IMR-90 (cell line): ENCODE results near the gene PRSS33. TPM values are rescaled to one million over a fixed set of nuclear protein-coding genes. Genes with fewer than 3 reads are reported as not detected.

Source experiments
- ATAC-seq: fragments of 200-7000 bp; cut with Tn5 transposase; 2 replicates; pipeline ENCODE4 v1.9.1; 2020; ENCODE audit warnings: low read depth, mild to moderate bottlenecking, moderate library complexity
- BruUV-seq: library from RNA; stranded (reverse); fragments of 400-500 nt; replicated peaks from 2 replicates; lab custom pipeline; 2021; lab: Mats Ljungman, UMichigan
- CTCF ChIA-PET: fragments of 300-600 bp; formaldehyde crosslinking; extraction: SDS; loops from one replicate; lab custom pipeline; 2021; ENCODE audit warnings: antibody characterized with exemption; lab: Yijun Ruan, JAX
- POLR2A ChIA-PET: fragments of 300-600 bp; sonication (Branson Sonifier 250); formaldehyde crosslinking; loops from one replicate; lab custom pipeline; 2022; ENCODE audit warnings: antibody characterized with exemption; ENCODE audit not compliant: unreplicated experiment; lab: Charles Lee
- DNase-seq: peaks from one replicate; pipeline ENCODE4 v3.0.0; 2013
- H2AFZ ChIP-seq: replicated peaks from 2 replicates; pipeline ENCODE3; 2013; ENCODE audit warnings: low read length, mild to moderate bottlenecking; ENCODE audit not compliant: poor library complexity
- H2AK5ac ChIP-seq: 2 replicates; pipeline ENCODE4 v1.6.1; 2013; ENCODE audit warnings: low read depth, low read length, inconsistent platforms
- H2AK9ac ChIP-seq: replicated peaks from 2 replicates; pipeline ENCODE3; 2013; ENCODE audit warnings: mild to moderate bottlenecking, low read depth, low read length, moderate library complexity; ENCODE audit not compliant: poor library complexity
- H2BK120ac ChIP-seq: 2 replicates; pipeline ENCODE4 v1.6.1; 2013; ENCODE audit warnings: low read depth, low read length, inconsistent platforms
- H2BK15ac ChIP-seq: 3 replicates; pipeline ENCODE4 v1.6.1; 2013; ENCODE audit warnings: low read depth, low read length, inconsistent platforms
- H2BK20ac ChIP-seq: 2 replicates; pipeline ENCODE4 v1.6.1; 2013; ENCODE audit warnings: low read depth, mild to moderate bottlenecking, inconsistent platforms, low read length, moderate library complexity
- H2BK5ac ChIP-seq: 2 replicates; pipeline ENCODE4 v1.6.1; 2013; ENCODE audit warnings: mild to moderate bottlenecking, low read depth, low read length, inconsistent platforms; ENCODE audit not compliant: poor library complexity, severe bottlenecking
- H3K14ac ChIP-seq: replicated peaks from 2 replicates; pipeline ENCODE4 v1.6.1; 2013; ENCODE audit warnings: low read depth, low read length, inconsistent platforms
- H3K18ac ChIP-seq: 2 replicates; pipeline ENCODE4 v1.6.1; 2013; ENCODE audit warnings: low read depth, low read length, control low read depth
- H3K23ac ChIP-seq: 2 replicates; pipeline ENCODE4 v1.6.1; 2013; ENCODE audit warnings: low read depth, low read length, inconsistent platforms
- H3K27ac ChIP-seq: 2 replicates; pipeline ENCODE4 v1.5.1; 2013; ENCODE audit warnings: mild to moderate bottlenecking, control low read depth, low read length; ENCODE audit not compliant: insufficient read depth
- H3K27me3 ChIP-seq: 2 replicates; pipeline ENCODE4 v1.6.1; 2013; ENCODE audit warnings: low read length; ENCODE audit not compliant: control insufficient read depth, insufficient read depth
- H3K36me3 ChIP-seq: 2 replicates; pipeline ENCODE4 v1.6.1; 2013; ENCODE audit warnings: low read length, mixed read lengths; ENCODE audit not compliant: control insufficient read depth, insufficient read depth
- H3K4ac ChIP-seq: 2 replicates; pipeline ENCODE4 v1.6.1; 2013; ENCODE audit warnings: low read depth, low read length, inconsistent platforms
- H3K4me1 ChIP-seq: 2 replicates; pipeline ENCODE4 v1.6.1; 2013; ENCODE audit warnings: low read length, mixed read lengths; ENCODE audit not compliant: control insufficient read depth, insufficient read depth
- H3K4me2 ChIP-seq: 2 replicates; pipeline ENCODE4 v1.6.1; 2013; ENCODE audit warnings: low read depth, mild to moderate bottlenecking, control low read depth, low read length, moderate library complexity
- H3K4me3 ChIP-seq: 2 replicates; pipeline ENCODE4 v1.5.1; 2013; ENCODE audit warnings: low read depth, mild to moderate bottlenecking, control low read depth, low read length, moderate library complexity; ENCODE audit not compliant: insufficient read depth
- H3K56ac ChIP-seq: 2 replicates; pipeline ENCODE4 v1.6.1; 2013; ENCODE audit warnings: low read length, inconsistent platforms; ENCODE audit not compliant: insufficient read depth; ENCODE audit errors: extremely low read depth
- H3K79me1 ChIP-seq, 2 experiments: 2 replicates each; pipeline ENCODE4 v1.6.1; 2013; ENCODE audit warnings: low read length in 2 of 2, inconsistent platforms in 1 of 2, low read depth in 1 of 2
- H3K9ac ChIP-seq: 2 replicates; pipeline ENCODE4 v1.6.1; 2013; ENCODE audit warnings: low read depth, low read length, control low read depth
- H3K9me1 ChIP-seq: 2 replicates; pipeline ENCODE4 v1.6.1; 2013; ENCODE audit warnings: low read length, inconsistent platforms; ENCODE audit not compliant: insufficient read depth
- H3K9me3 ChIP-seq: 2 replicates; pipeline ENCODE4 v1.6.1; 2013; ENCODE audit warnings: low read length; ENCODE audit not compliant: control insufficient read depth, insufficient read depth
- H4K20me1 ChIP-seq: 2 replicates; pipeline ENCODE4 v1.6.1; 2013; ENCODE audit warnings: low read length, inconsistent platforms; ENCODE audit not compliant: insufficient read depth
- H4K5ac ChIP-seq: 2 replicates; pipeline ENCODE4 v1.6.1; 2013; ENCODE audit warnings: mild to moderate bottlenecking, low read depth, low read length, control low read depth
- H4K8ac ChIP-seq, 2 experiments: 2 replicates each; pipeline ENCODE4 v1.6.1; 2013; ENCODE audit warnings: low read depth in 2 of 2, low read length in 2 of 2, control low read depth in 1 of 2, inconsistent platforms in 1 of 2
- H4K91ac ChIP-seq: 2 replicates; pipeline ENCODE4 v1.6.1; 2013; ENCODE audit warnings: low read depth, low read length, inconsistent platforms; ENCODE audit not compliant: insufficient read depth
- BHLHE40 ChIP-seq: fragments of 150-350 bp; IDR thresholded peaks from 2 replicates; pipeline ENCODE4 v1.6.1; 2016; ENCODE audit warnings: mild to moderate bottlenecking, low read depth, low read length
- CEBPB ChIP-seq: IDR thresholded peaks from 2 replicates; pipeline ENCODE4 v1.6.1; 2012; ENCODE audit warnings: low read depth, low read length, improper control_type of control experiment
- CHD1 ChIP-seq: IDR thresholded peaks from 2 replicates; pipeline ENCODE4 v1.6.1; 2012; ENCODE audit warnings: low read depth, low read length, improper control_type of control experiment
- ELK1 ChIP-seq: fragments of 150-350 bp; IDR thresholded peaks from 2 replicates; pipeline ENCODE4 v1.6.1; 2016; ENCODE audit warnings: low read depth, mild to moderate bottlenecking, low read length, moderate library complexity, borderline replicate concordance
- MAFK ChIP-seq: IDR thresholded peaks from 2 replicates; pipeline ENCODE4 v1.6.1; 2012; ENCODE audit warnings: low read depth, low read length, improper control_type of control experiment
- MXI1 ChIP-seq: IDR thresholded peaks from 2 replicates; pipeline ENCODE4 v1.6.1; 2012; ENCODE audit warnings: low read depth, mild to moderate bottlenecking, low read length, moderate library complexity, borderline replicate concordance
- NFE2L2 ChIP-seq: fragments of 150-350 bp; IDR thresholded peaks from 2 replicates; pipeline ENCODE4 v1.6.1; 2016; ENCODE audit warnings: low read depth, mild to moderate bottlenecking, low read length
- RAD21 ChIP-seq: IDR thresholded peaks from 2 replicates; pipeline ENCODE4 v1.6.1; 2012; ENCODE audit warnings: low read length, improper control_type of control experiment
- RFX5 ChIP-seq: IDR thresholded peaks from 2 replicates; pipeline ENCODE4 v1.8.0; 2012; ENCODE audit warnings: low read depth, mild to moderate bottlenecking, low read length, moderate library complexity
- SMC3 ChIP-seq: fragments of 150-350 bp; IDR thresholded peaks from 2 replicates; pipeline ENCODE4 v1.6.1; 2016; ENCODE audit warnings: low read depth, mild to moderate bottlenecking, antibody characterized with exemption, low read length, moderate library complexity
- WGBS, 2 experiments: methylation state at CpG; one replicate each; pipeline versions ENCODE4 v1.1.5 to v1.1.7; 2013; ENCODE audit warnings: missing lambda C conversion rate in 2 of 2; ENCODE audit not compliant: insufficient read length in 1 of 2; ENCODE audit errors: extremely low coverage in 2 of 2; 5-methylcytosine and 5-hydroxymethylcytosine counted together
- dilution Hi-C: fragments of 300-500 bp; cut with HindIII; formaldehyde crosslinking; loops from one replicate; pipeline ENCODE4 v1.14.3; 2018; ENCODE audit warnings: low sequenced_read_pairs; ENCODE audit not compliant: unreplicated experiment
- in situ Hi-C: fragments of 300-500 bp; cut with MboI; formaldehyde crosslinking; loops from 3 replicates; pipeline ENCODE4 v1.14.3; 2019; ENCODE audit warnings: low sequenced_read_pairs, inconsistent platforms, mixed read lengths
- intact Hi-C: fragments of 100-400 bp; cut with micrococcal nuclease; formaldehyde crosslinking; loops from 2 replicates; pipeline ENCODE4 v1.10.0; 2022
- polyA plus RNA-seq, 3 experiments: library from polyadenylated mRNA; depleted of rRNA; stranded (reverse); fragments of >200 nt; gene quantifications; 2 replicates each; pipeline ENCODE4 v1.2.3, GENCODE V29; 2012; ENCODE audit warnings: low replicate concordance in 1 of 3
- total RNA-seq: library from RNA; depleted of rRNA; stranded (reverse); fragments of >200 nt; gene quantifications from 2 replicates; pipeline ENCODE4 v1.2.3, GENCODE V29; 2012
- TF ChIP-seq, protein P1 (sequence below): fragments of 150-350 bp; IDR thresholded peaks from 2 replicates; pipeline ENCODE4 v1.6.1; 2017; ENCODE audit warnings: mild to moderate bottlenecking, antibody characterized with exemption, low read length, low read depth
- TF ChIP-seq, protein P2 (sequence below): conservative IDR thresholded peaks from 2 replicates; pipeline ENCODE4 v1.5.1; 2012; ENCODE audit warnings: mild to moderate bottlenecking, low read depth, low read length, improper control_type of control experiment

PRSS33 gene
- total and polyA plus RNA-seq, 2 of the 4 experiments (the other 2 are of a cell fraction) = not detected

- H2BK15ac ChIP-seq = no peak overlapping the region
- no peak overlapping the region for H3K4me3 ChIP-seq
- no peak overlapping the region for H3K18ac ChIP-seq
- no peaks in the 10 kb centered on the region for H3K9me1 ChIP-seq
- no peak overlapping the region for H2AK5ac ChIP-seq
- TF ChIP-seq, protein P1, sequence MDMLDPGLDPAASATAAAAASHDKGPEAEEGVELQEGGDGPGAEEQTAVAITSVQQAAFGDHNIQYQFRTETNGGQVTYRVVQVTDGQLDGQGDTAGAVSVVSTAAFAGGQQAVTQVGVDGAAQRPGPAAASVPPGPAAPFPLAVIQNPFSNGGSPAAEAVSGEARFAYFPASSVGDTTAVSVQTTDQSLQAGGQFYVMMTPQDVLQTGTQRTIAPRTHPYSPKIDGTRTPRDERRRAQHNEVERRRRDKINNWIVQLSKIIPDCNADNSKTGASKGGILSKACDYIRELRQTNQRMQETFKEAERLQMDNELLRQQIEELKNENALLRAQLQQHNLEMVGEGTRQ = no peak
- TF ChIP-seq CEBPB (no peak), CHD1 (no peak), ELK1 (no peak), SMC3 (no peak), MXI1 (no peak), NFE2L2 (no peak), RAD21 (no peak), RFX5 (no peak), MAFK (no peak), BHLHE40 (no peak)
- TF ChIP-seq, protein P2, sequence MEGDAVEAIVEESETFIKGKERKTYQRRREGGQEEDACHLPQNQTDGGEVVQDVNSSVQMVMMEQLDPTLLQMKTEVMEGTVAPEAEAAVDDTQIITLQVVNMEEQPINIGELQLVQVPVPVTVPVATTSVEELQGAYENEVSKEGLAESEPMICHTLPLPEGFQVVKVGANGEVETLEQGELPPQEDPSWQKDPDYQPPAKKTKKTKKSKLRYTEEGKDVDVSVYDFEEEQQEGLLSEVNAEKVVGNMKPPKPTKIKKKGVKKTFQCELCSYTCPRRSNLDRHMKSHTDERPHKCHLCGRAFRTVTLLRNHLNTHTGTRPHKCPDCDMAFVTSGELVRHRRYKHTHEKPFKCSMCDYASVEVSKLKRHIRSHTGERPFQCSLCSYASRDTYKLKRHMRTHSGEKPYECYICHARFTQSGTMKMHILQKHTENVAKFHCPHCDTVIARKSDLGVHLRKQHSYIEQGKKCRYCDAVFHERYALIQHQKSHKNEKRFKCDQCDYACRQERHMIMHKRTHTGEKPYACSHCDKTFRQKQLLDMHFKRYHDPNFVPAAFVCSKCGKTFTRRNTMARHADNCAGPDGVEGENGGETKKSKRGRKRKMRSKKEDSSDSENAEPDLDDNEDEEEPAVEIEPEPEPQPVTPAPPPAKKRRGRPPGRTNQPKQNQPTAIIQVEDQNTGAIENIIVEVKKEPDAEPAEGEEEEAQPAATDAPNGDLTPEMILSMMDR = no peak
- no peak overlapping the region for H2BK120ac ChIP-seq
- H3K4ac ChIP-seq = no peak overlapping the region
- H3K27me3 ChIP-seq = no peaks in the 10 kb centered on the region; the same call in 1 of the 2 replicates
- intact Hi-C loops = no loop called here
- H3K79me1 ChIP-seq = no peaks in the 10 kb centered on the region
- in situ Hi-C loops = no loop called here
- no peak overlapping the region for H3K27ac ChIP-seq
- peak overlapping the region; percentile 43 for H2AFZ ChIP-seq
- H3K9ac ChIP-seq = no peak overlapping the region
- no peak overlapping the region for H4K5ac ChIP-seq
- CTCF ChIA-PET = no interaction called here
- no peak overlapping the region for H3K56ac ChIP-seq
- ATAC-seq = 0 out of 2 replicates have a peak, but pooled peaks have one; percentile 25
- no peak overlapping the region for H3K4me2 ChIP-seq
- no peak overlapping the region for H3K14ac ChIP-seq
- H4K91ac ChIP-seq = no peak overlapping the region
- POLR2A ChIA-PET = interaction anchor here (1.3 kb wide), 1 partner anchor 12 kb away, joined by 4 read pairs; no protein-coding TSS in a partner anchor
- H4K20me1 ChIP-seq = no peaks in the 10 kb centered on the region
- H2BK20ac ChIP-seq = no peak overlapping the region
- no TSS peak for BruUV-seq
- H2AK9ac ChIP-seq = peak overlapping the region; percentile 65
- H3K4me1 ChIP-seq = no peaks in the 10 kb centered on the region
- no peaks in the 10 kb centered on the region for H3K36me3 ChIP-seq
- dilution Hi-C loops = no loop called here
- 36% methylated on average over 3 of the region's 8 CpGs; no CpG with 5 or more reads in 1 of the 2 experiments for WGBS, 2 experiments
- H4K8ac ChIP-seq = no peak overlapping the region
- no peak for DNase-seq
- no peak overlapping the region for H3K23ac ChIP-seq
- H2BK5ac ChIP-seq = no peak overlapping the region
- H3K9me3 ChIP-seq = no peaks in the 10 kb centered on the region
Measured at GRCh38 chr16:2739625-2740430, 47.5 kb downstream of the PRSS33 start.
